Loucy (cell line): Measurements from ENCODE around the gene HSCB.

Experiments
- H2AFZ ChIP-seq: fragments of 200-600 bp; sonication (generic); 2 replicates; pipeline ENCODE4 v1.6.0; 2016; ENCODE audit warnings: antibody characterized with exemption, mild to moderate bottlenecking, low read length, moderate library complexity
- H3F3A ChIP-seq: fragments of 200-600 bp; 2 replicates; pipeline ENCODE4 v1.6.0; 2016; ENCODE audit warnings: antibody characterized with exemption, low read depth, mild to moderate bottlenecking
- H3K27me3 ChIP-seq: fragments of 200-600 bp; sonication (generic); 2 replicates; pipeline ENCODE4 v1.6.1; 2014; ENCODE audit warnings: low read length, mild to moderate bottlenecking; ENCODE audit not compliant: insufficient read depth, poor library complexity, severe bottlenecking
- H3K36me3 ChIP-seq: fragments of 200-600 bp; sonication (generic); 2 replicates; pipeline ENCODE4 v1.6.1; 2016; ENCODE audit warnings: low read length; ENCODE audit not compliant: insufficient read depth
- H3K4me1 ChIP-seq: fragments of 200-600 bp; sonication (generic); 2 replicates; pipeline ENCODE4 v1.5.1; 2014; ENCODE audit warnings: low read length, mild to moderate bottlenecking; ENCODE audit not compliant: insufficient read depth, poor library complexity, severe bottlenecking
- H3K4me2 ChIP-seq: fragments of 200-600 bp; sonication (generic); 2 replicates; pipeline ENCODE4 v1.6.0; 2014; ENCODE audit warnings: antibody characterized with exemption, low read length, low read depth, mild to moderate bottlenecking; ENCODE audit not compliant: poor library complexity, severe bottlenecking
- H3K4me3 ChIP-seq: fragments of 200-600 bp; sonication (generic); 2 replicates; pipeline ENCODE4 v1.5.1; 2014; ENCODE audit warnings: low read length, mild to moderate bottlenecking, mixed read lengths; ENCODE audit not compliant: poor library complexity, severe bottlenecking
- H3K79me2 ChIP-seq: fragments of 200-600 bp; sonication (generic); 2 replicates; pipeline ENCODE4 v1.6.1; 2014; ENCODE audit warnings: low read length; ENCODE audit not compliant: insufficient read depth
- H3K9ac ChIP-seq: fragments of 200-600 bp; sonication (generic); 2 replicates; pipeline ENCODE4 v1.6.0; 2014; ENCODE audit warnings: mild to moderate bottlenecking, low read depth, low read length, moderate library complexity; ENCODE audit not compliant: poor library complexity, severe bottlenecking
- H3K9me2 ChIP-seq: fragments of 200-600 bp; sonication (generic); replicated peaks from 2 replicates; pipeline ENCODE4 v1.6.1; 2016; ENCODE audit warnings: low read depth, low read length, mixed read lengths
- H3K9me3 ChIP-seq: fragments of 200-600 bp; sonication (generic); 2 replicates; pipeline ENCODE4 v1.6.1; 2014; ENCODE audit warnings: mild to moderate bottlenecking, antibody characterized with exemption, low read length, low read depth; ENCODE audit not compliant: insufficient read depth
- H4K20me1 ChIP-seq: fragments of 200-600 bp; sonication (generic); 2 replicates; pipeline ENCODE4 v1.6.0; 2014; ENCODE audit warnings: antibody characterized with exemption, low read length, mild to moderate bottlenecking; ENCODE audit not compliant: insufficient read depth, poor library complexity, severe bottlenecking
- CTCF ChIP-seq: fragments of 200-600 bp; sonication (generic); conservative IDR thresholded peaks from 2 replicates; pipeline ENCODE4 v1.5.1; 2014; ENCODE audit warnings: mild to moderate bottlenecking, antibody characterized with exemption, low read length
- EZH2phosphoT487 ChIP-seq: fragments of 200-600 bp; IDR thresholded peaks from 2 replicates; pipeline ENCODE4 v1.6.1; 2018; ENCODE audit warnings: antibody characterized with exemption, mild to moderate bottlenecking, moderate library complexity, borderline replicate concordance

HSCB gene

GRCh38 chr22:28703436-28703835 is 38.4 kb upstream of the HSCB start:
- Histone ChIP-seq H3K9me3 (no peaks in the 10 kb centered on the region), H3K9ac (no peak overlapping the region), H3F3A (no peaks in the 10 kb centered on the region), H3K36me3 (peaks cover 25% of the 10 kb centered on the region; the same call in 1 of the 2 replicates), H3K79me2 (no peaks in the 10 kb centered on the region), H2AFZ (no peak overlapping the region), H4K20me1 (no peaks in the 10 kb centered on the region), H3K9me2 (no peaks in the 10 kb centered on the region), H3K4me1 (no peaks in the 10 kb centered on the region), H3K27me3 (no peaks in the 10 kb centered on the region), H3K4me3 (no peak overlapping the region), H3K4me2 (no peak overlapping the region)
- no peak for TF ChIP-seq EZH2phosphoT487
- no peak for TF ChIP-seq CTCF

DNA sequence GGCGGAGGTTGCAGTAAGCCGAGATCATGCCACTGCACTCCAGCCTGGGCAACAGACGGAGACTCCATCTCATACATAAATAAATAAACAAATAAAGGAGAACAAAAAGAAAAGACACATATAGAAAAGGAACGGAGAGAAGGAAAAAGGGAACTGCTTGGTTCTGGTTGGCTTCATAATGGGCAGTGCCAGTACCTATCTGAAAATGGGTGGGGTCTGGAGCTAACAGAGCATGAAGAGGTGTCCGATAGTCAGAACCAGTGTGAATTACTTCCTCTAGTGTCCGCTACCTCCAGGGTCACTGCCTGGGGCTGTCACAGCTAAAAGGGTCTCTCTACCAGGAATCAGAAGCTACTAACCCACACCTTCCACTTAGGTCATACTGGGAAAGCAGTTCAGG is 35.0 kb upstream of the HSCB start:
- Histone ChIP-seq H3K27me3 (no peaks in the 10 kb centered on the region), H2AFZ (no peak overlapping the region), H3K36me3 (peaks cover 41% of the 10 kb centered on the region), H3K9me3 (no peaks in the 10 kb centered on the region), H3K4me3 (no peak overlapping the region), H3K9ac (no peak overlapping the region), H3K4me1 (peaks cover 18% of the 10 kb centered on the region), H4K20me1 (no peaks in the 10 kb centered on the region), H3K79me2 (no peaks in the 10 kb centered on the region), H3F3A (no peaks in the 10 kb centered on the region), H3K9me2 (no peaks in the 10 kb centered on the region), H3K4me2 (no peak overlapping the region)
- TF ChIP-seq CTCF (no peak), EZH2phosphoT487 (no peak)

- no peaks in the 10 kb centered on the region for H3K9me3 ChIP-seq
- no peak overlapping the region for H3K4me3 ChIP-seq
- H3K9ac ChIP-seq: no peak overlapping the region
- H3F3A ChIP-seq: no peaks in the 10 kb centered on the region
- H3K79me2 ChIP-seq: no peaks in the 10 kb centered on the region
- no peak overlapping the region for H2AFZ ChIP-seq
- H3K4me2 ChIP-seq: peak overlapping the region; percentile 12
- TF ChIP-seq CTCF: no peak
- no peak for TF ChIP-seq EZH2phosphoT487
- H3K36me3 ChIP-seq: peaks cover 45% of the 10 kb centered on the region
- H4K20me1 ChIP-seq: no peaks in the 10 kb centered on the region
- H3K4me1 ChIP-seq: peaks cover 29% of the 10 kb centered on the region
- H3K27me3 ChIP-seq: no peaks in the 10 kb centered on the region
- no peaks in the 10 kb centered on the region for H3K9me2 ChIP-seq
These were observed 31.7 kb upstream of the HSCB start for GRCh38 chr22:28710107-28710506.
